ENCODE results near the gene FCHO1.
A peak's percentile ranks its signal among the peaks of the same experiment; 100 is the strongest.

The FCHO1 gene

GRCh38 chr19:17797424-17798201 is 46.3 kb downstream of the FCHO1 start:
- H3K27ac ChIP-seq = peak overlapping the region; percentile 86
- no peak for TF ChIP-seq ZFX (IDR thresholded peaks at IDR 0.05; ENCODE audit: borderline replicate concordance)
- no peak for TF ChIP-seq CTCF (IDR thresholded peaks at IDR 0.05)

DNA sequence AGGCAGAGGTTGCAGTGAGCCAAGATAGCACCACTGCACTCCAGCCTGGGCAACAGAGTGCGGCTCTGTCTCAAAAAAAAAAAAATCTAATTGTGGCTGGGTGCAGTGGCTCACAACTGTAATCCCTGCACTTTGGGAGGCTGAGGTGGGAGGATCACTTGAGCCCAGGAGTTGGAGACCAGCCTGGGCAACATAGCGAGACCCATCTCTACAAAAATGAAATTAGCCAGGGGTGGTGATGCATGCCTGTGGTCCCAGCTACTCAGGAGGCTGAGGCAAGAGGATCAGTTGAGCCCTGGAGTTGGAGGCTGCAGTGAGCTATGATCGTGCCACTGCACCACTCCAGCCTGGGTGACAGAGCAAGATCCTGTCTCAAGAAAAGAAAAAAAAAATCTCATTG is 47.3 kb downstream of the FCHO1 start:
- peak overlapping the region; percentile 86 for H3K27ac ChIP-seq

DNA sequence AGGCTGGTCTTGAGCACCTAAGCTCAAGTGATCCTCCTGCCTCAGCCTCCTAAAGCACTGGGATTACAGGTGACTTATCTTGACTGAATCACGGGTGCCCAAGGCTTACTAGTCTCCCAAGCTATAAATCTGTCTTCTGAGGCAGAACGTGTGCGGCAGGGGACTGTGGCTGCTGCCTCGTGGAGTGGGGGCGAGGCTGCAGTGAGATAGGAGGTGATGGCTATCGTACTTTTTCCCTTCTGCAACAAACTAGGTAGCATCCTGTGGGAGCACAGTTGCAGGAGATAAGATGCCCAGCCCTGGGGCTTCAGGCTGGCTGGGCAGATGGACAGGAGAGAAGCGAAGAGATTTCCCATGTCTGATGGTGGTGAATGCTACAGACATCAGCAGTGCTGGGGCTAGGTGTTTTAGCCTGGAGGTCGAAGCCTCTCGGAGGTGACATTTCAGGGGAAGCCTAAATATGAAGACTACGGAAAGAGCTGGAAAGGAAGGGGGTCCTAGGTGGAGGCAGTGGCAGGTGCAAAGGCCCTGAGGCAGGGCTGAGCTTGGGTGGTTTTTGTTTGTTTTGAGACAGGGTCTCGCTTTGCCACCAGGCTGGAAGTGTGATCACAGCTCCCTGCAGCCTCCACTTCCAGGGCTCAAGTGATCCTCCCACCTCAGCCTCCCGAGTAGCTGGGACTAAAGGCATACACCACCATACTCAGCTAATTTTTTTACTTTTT is 51.0 kb downstream of the FCHO1 start:
- no peak for TF ChIP-seq CTCF (IDR thresholded peaks at IDR 0.05)
- TF ChIP-seq ZFX (IDR thresholded peaks at IDR 0.05; ENCODE audit: borderline replicate concordance) = no peak

GRCh38 chr19:17803264-17803896 is 52.1 kb downstream of the FCHO1 start:
- TF ChIP-seq ZFX (IDR thresholded peaks at IDR 0.05; ENCODE audit: borderline replicate concordance) (no peak), CTCF (IDR thresholded peaks at IDR 0.05) (no peak)
- H3K27ac ChIP-seq = no peak overlapping the region

More for the DNA sequence above, 51.0 kb downstream of the FCHO1 start:
- no peak overlapping the region for H3K27ac ChIP-seq

DNA sequence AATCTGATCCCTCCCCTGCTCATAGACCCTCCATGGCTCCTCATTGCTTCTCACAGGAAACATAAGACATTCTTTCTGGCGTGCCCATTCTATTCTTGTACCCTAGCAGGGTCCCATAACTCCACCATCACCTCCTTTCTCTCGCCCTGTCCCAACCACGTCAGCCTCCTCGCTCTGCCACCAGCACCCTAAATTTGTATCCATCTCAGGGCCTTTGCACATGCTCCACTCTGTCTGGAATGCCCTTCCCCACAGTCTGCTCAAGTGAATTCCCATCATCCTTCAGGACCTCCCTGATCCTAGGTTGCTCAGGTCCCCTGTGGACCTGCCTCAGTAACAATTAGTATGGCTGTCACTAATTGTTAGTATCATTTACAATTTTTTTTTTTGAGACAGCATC is 54.1 kb downstream of the FCHO1 start:
- H3K27ac ChIP-seq = no peak overlapping the region
- no peak for TF ChIP-seq CTCF (IDR thresholded peaks at IDR 0.05)
- no peak for TF ChIP-seq ZFX (IDR thresholded peaks at IDR 0.05; ENCODE audit: borderline replicate concordance)

DNA sequence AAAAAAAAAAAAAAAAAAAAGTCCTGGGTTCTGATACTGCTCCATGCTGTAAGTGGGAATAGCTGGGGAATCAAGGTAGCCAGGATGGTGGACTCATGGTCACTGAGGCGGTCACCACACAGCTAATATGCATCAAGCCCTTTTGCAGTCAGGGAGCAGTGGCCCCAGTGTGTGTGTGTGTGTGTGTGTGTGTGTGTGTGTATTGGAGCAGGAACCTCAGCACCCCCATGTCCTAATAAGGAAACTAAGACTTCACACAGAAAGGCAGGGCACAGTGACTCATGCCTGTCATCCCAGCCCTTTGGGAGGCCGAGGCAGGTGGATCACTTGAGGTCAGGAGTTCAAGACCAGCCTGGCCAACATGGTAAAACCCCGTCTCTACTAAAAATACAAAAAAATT is 55.7 kb downstream of the FCHO1 start:
- TF ChIP-seq CTCF (IDR thresholded peaks at IDR 0.05) (no peak), ZFX (IDR thresholded peaks at IDR 0.05; ENCODE audit: borderline replicate concordance) (no peak)
- H3K27ac ChIP-seq = no peak overlapping the region

GRCh38 chr19:17807731-17808316 is 56.5 kb downstream of the FCHO1 start:
- H3K27ac ChIP-seq = no peak overlapping the region
- TF ChIP-seq ZFX (IDR thresholded peaks at IDR 0.05; ENCODE audit: borderline replicate concordance) = no peak
- no peak for TF ChIP-seq CTCF (IDR thresholded peaks at IDR 0.05)
